ENCODE results near the gene HDAC4.

Gene HDAC4

GRCh38 chr2:239412905-239413603 is 12.2 kb upstream of the HDAC4 start:
- Histone ChIP-seq H3K79me2 (ENCODE audit: insufficient read depth, low read length) (no peaks in the 10 kb centered on the region), H3K36me3 (ENCODE audit: low read length) (no peaks in the 10 kb centered on the region), H3K27ac (ENCODE audit: low read depth, low read length) (no peak overlapping the region), H3K4me3 (ENCODE audit: insufficient read depth, low read length, poor library complexity, severe bottlenecking) (no peak overlapping the region), H3K9me2 (replicated peaks; ENCODE audit: insufficient read depth, low read length) (no peaks in the 10 kb centered on the region), H3K9ac (ENCODE audit: low read length) (no peak overlapping the region), H3K27me3 (ENCODE audit: low read length) (no peaks in the 10 kb centered on the region), H3K9me3 (ENCODE audit: insufficient read depth, low read length) (no peaks in the 10 kb centered on the region), H2AFZ (ENCODE audit: low read depth, low read length, severe bottlenecking) (no peak overlapping the region), H3K4me2 (ENCODE audit: low read depth, low read length, poor library complexity, severe bottlenecking) (no peak overlapping the region), H4K20me1 (ENCODE audit: low read depth, low read length) (no peaks in the 10 kb centered on the region), H3F3A (ENCODE audit: insufficient read depth) (no peaks in the 10 kb centered on the region)
- no peak for TF ChIP-seq CTCF (IDR thresholded peaks at IDR 0.05; ENCODE audit: insufficient read depth, low read length, poor library complexity, severe bottlenecking)
- no peak for TF ChIP-seq EZH2phosphoT487 (conservative IDR thresholded peaks at IDR 0.05; ENCODE audit: low read length)

- no peak for TF ChIP-seq CTCF (IDR thresholded peaks at IDR 0.05; ENCODE audit: insufficient read depth, low read length, poor library complexity, severe bottlenecking)
- no peak for TF ChIP-seq EZH2phosphoT487 (conservative IDR thresholded peaks at IDR 0.05; ENCODE audit: low read length)
- H3K27ac ChIP-seq (ENCODE audit: low read depth, low read length) = no peak overlapping the region
- no peaks in the 10 kb centered on the region for H3F3A ChIP-seq (ENCODE audit: insufficient read depth)
- H3K4me3 ChIP-seq (ENCODE audit: insufficient read depth, low read length, poor library complexity, severe bottlenecking) = no peak overlapping the region
- no peaks in the 10 kb centered on the region for H3K79me2 ChIP-seq (ENCODE audit: insufficient read depth, low read length)
- H3K9me2 ChIP-seq (replicated peaks; ENCODE audit: insufficient read depth, low read length) = no peaks in the 10 kb centered on the region
- no peaks in the 10 kb centered on the region for H3K27me3 ChIP-seq (ENCODE audit: low read length)
- H3K4me2 ChIP-seq (ENCODE audit: low read depth, low read length, poor library complexity, severe bottlenecking) = no peak overlapping the region
- no peaks in the 10 kb centered on the region for H3K36me3 ChIP-seq (ENCODE audit: low read length)
- H2AFZ ChIP-seq (ENCODE audit: low read depth, low read length, severe bottlenecking) = no peak overlapping the region
- H4K20me1 ChIP-seq (ENCODE audit: low read depth, low read length) = no peaks in the 10 kb centered on the region
- no peaks in the 10 kb centered on the region for H3K9me3 ChIP-seq (ENCODE audit: insufficient read depth, low read length)
- no peak overlapping the region for H3K9ac ChIP-seq (ENCODE audit: low read length)
Measured at GRCh38 chr2:239411549-239412319, 10.9 kb upstream of the HDAC4 start.

GRCh38 chr2:239411117-239411516 is 10.3 kb upstream of the HDAC4 start:
- Histone ChIP-seq H3K27me3 (ENCODE audit: low read length) (no peaks in the 10 kb centered on the region), H3K4me3 (ENCODE audit: insufficient read depth, low read length, poor library complexity, severe bottlenecking) (no peak overlapping the region), H4K20me1 (ENCODE audit: low read depth, low read length) (no peaks in the 10 kb centered on the region), H3K9ac (ENCODE audit: low read length) (no peak overlapping the region), H2AFZ (ENCODE audit: low read depth, low read length, severe bottlenecking) (no peak overlapping the region), H3F3A (ENCODE audit: insufficient read depth) (no peaks in the 10 kb centered on the region), H3K79me2 (ENCODE audit: insufficient read depth, low read length) (no peaks in the 10 kb centered on the region), H3K9me3 (ENCODE audit: insufficient read depth, low read length) (no peaks in the 10 kb centered on the region), H3K9me2 (replicated peaks; ENCODE audit: insufficient read depth, low read length) (no peaks in the 10 kb centered on the region), H3K4me2 (ENCODE audit: low read depth, low read length, poor library complexity, severe bottlenecking) (no peak overlapping the region), H3K36me3 (ENCODE audit: low read length) (no peaks in the 10 kb centered on the region), H3K27ac (ENCODE audit: low read depth, low read length) (no peak overlapping the region)
- TF ChIP-seq CTCF (IDR thresholded peaks at IDR 0.05; ENCODE audit: insufficient read depth, low read length, poor library complexity, severe bottlenecking) (no peak), EZH2phosphoT487 (conservative IDR thresholded peaks at IDR 0.05; ENCODE audit: low read length) (no peak)
